ENCODE data around the gene TBX2. TPM values are rescaled to one million over a fixed set of nuclear protein-coding genes. Genes with fewer than 3 reads are reported as not detected.

TBX2 gene
- total RNA-seq, 4 donors from 2014 or later = 2.3 to 31.4 (median 8.2) TPM

DNA sequence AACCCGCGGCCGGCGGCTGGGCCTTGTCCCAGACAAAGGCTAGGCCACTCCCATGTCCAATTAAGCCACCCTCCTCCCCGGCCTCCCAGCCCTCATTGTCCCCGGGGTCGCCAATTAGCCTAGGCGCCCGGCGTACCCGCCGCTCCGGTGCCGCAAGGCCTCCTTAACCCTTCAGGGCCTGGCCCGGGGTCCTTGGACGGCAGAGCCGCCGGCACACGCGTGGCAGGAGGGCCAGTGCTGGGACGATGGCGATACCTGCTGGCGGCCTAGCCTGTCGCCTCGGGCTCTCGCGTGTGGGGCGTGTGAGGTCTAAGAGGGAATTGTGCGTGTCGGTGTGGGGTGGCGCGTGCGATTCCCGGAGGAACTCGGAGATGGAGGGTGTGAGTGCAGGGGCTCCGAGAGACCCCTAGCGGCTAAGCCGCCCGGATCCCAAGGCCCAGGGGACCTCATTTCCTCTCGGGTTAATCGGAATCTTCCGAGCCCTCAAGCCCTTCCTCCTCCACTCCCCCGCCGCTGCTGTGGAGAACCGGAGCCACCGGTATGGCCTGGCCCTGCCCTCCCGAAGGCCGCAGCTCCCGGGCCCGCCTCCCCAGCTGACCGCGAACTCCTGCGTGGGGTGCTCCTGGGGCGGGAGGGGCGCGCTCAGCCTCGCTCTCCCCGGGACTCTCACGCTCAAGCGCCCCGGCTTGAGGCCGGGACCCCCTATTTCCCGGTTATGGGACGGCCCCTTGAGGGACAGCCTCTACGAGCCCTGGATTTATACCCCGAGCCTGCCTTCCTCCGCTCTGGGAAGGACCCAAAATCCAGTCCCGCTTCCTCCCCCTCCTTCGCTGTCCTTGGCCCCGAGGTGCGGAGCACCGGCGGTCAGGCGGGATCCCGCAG lies 11.9 kb downstream of the TBX2 start:
- TF ChIP-seq POLR2A (IDR thresholded peaks at IDR 0.05) = no peak
- no peaks in the 10 kb centered on the region for H3K9me3 ChIP-seq
- peaks cover 0 to 40% (median 26%) of the 10 kb centered on the region in 4 donors for H3K4me1 ChIP-seq
- peaks cover 0 to 16% of the 10 kb centered on the region in 2 donors for H3K27me3 ChIP-seq
- H3K36me3 ChIP-seq = no peaks in the 10 kb centered on the region
- peak overlapping the region; percentile 33 to 78 (median 68) for H3K27ac ChIP-seq
- H3K4me3 ChIP-seq = peak overlapping the region; percentile 47 to 60 (median 52)
- DNase-seq = peak; percentile 21 to 66 (median 62)

DNA sequence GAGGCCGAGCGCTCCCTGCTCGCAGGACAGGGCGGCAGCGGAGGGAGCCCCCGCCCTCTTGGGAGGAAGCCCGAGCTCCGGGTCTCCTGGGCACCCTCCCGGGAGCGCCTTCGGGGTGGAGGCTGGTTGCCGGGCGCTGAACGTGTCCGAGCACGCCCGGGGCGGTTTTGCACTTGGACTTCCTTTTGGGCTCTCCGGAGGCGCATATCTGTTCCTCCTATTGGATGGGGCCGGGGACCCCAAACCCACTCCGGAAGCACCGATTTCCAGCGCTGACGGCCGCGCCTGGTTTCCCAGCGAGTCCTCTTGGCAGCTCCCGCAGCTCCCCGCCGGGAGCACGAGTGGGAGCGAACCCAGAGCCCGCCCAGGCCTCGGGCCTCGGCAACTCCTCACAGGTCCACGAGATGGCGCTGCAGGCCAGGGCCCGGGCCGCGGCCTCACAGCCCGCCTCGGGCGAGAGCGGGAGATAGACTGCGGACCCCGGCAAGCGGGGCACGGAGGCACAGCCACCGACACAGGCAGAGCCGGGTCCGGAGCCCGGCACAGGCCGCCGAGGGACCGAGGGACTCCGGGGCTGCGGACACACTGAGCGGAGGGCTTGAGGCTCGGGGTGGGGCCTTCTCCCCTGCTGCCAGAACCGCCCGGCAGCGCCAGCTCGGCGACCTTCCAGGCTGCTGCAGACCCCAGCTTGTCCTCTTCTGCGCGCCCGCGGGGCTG lies 12.7 kb downstream of the TBX2 start:
- peaks cover 0 to 45% (median 26%) of the 10 kb centered on the region in 4 donors for H3K4me1 ChIP-seq

DNA sequence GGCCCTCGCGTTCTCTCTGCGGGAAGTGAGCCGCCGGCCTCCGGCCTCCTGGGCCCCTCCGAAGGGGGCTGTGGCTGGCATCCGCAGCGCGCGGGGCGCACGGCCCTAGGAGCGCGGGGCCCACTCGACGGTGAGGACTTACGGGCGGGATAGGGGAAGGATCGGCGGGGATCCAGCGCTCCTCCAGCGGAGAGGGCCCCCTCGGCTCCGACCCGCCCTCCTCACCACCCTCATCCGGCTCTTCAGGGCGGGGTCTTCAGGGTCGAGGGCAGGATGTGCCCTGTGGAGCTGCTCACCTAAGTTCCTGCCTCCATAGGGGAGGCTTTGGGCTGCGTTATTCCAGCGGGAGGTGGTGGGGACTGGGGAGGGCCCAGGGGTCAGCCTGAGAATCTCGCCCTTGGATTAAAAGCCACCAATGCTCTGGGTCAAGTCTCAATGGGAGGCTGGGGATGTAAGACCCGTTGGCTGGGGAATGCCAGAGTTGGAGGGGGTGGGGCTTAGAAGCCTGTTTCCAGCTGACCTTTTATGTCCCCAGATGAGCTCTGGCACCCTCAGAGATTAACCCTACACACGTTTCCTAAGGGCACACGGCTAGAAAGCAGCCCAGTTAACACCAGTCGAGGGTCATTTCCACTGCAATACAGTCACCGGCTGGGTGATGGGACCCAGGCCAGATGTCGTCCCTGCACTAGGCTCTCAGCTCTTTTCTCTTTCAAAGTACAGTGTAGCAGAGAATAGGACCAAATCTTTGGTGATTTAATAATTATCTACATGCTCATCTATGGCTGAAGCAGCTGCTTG lies 13.4 kb downstream of the TBX2 start:
- Histone ChIP-seq H3K36me3 (no peaks in the 10 kb centered on the region), H3K4me3 (peak overlapping the region; percentile 47 to 60 (median 52)), H3K9me3 (no peaks in the 10 kb centered on the region), H3K4me1 (peaks cover 0 to 47% (median 24%) of the 10 kb centered on the region in 4 donors), H3K27ac (peak overlapping the region; percentile 33 to 78 (median 68)), H3K27me3 (peaks cover 0 to 16% of the 10 kb centered on the region in 2 donors)
- TF ChIP-seq POLR2A (IDR thresholded peaks at IDR 0.05) = no peak
- TF ChIP-seq, protein P1, sequence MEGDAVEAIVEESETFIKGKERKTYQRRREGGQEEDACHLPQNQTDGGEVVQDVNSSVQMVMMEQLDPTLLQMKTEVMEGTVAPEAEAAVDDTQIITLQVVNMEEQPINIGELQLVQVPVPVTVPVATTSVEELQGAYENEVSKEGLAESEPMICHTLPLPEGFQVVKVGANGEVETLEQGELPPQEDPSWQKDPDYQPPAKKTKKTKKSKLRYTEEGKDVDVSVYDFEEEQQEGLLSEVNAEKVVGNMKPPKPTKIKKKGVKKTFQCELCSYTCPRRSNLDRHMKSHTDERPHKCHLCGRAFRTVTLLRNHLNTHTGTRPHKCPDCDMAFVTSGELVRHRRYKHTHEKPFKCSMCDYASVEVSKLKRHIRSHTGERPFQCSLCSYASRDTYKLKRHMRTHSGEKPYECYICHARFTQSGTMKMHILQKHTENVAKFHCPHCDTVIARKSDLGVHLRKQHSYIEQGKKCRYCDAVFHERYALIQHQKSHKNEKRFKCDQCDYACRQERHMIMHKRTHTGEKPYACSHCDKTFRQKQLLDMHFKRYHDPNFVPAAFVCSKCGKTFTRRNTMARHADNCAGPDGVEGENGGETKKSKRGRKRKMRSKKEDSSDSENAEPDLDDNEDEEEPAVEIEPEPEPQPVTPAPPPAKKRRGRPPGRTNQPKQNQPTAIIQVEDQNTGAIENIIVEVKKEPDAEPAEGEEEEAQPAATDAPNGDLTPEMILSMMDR (IDR thresholded peaks at IDR 0.05) = no peak
- peak in 2 of 3 donors; percentile 14 to 41 for DNase-seq

More for the DNA sequence above, 12.7 kb downstream of the TBX2 start:
- Histone ChIP-seq H3K9me3 (no peaks in the 10 kb centered on the region), H3K4me3 (peak overlapping the region; percentile 47 to 60 (median 52)), H3K27me3 (peaks cover 0 to 16% of the 10 kb centered on the region in 2 donors), H3K36me3 (no peaks in the 10 kb centered on the region), H3K27ac (peak overlapping the region; percentile 33 to 78 (median 68))
- TF ChIP-seq, protein P1 (IDR thresholded peaks at IDR 0.05) = peak; percentile 81 to 98 (median 96)
- no peak for TF ChIP-seq POLR2A (IDR thresholded peaks at IDR 0.05)
- DNase-seq = peak; percentile 61 to 87 (median 86)

DNA sequence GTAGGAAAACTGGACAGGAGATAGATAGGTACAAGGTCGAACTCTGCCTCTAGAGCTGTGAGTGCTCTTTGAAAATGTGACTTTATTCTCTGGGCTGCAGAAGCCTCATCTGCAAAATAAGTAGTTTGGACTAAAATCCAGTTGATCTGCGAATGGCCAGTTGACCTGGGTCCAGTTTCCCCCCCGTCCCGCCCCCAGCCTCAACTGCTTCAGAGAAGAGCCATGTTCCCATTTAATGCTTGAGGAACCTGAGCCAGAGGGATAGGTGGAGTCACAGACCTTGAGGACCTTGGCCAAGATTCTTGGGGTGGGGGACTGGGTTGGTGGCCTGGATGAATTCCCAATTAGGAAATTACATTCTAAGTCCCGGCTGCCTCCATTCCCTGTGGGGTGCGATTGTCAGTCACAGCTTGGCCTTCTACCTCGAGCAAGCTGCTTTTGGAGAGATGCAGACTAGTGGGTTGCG lies 14.1 kb downstream of the TBX2 start:
- H3K4me3 ChIP-seq = no peak overlapping the region
- H3K4me1 ChIP-seq = peaks cover 0 to 44% (median 23%) of the 10 kb centered on the region in 4 donors
- no peaks in the 10 kb centered on the region for H3K9me3 ChIP-seq
- H3K36me3 ChIP-seq = no peaks in the 10 kb centered on the region
- TF ChIP-seq, protein P1 (IDR thresholded peaks at IDR 0.05) = no peak
- TF ChIP-seq POLR2A (IDR thresholded peaks at IDR 0.05) = no peak
- peak in 2 of 3 donors; percentile 10 to 29 for DNase-seq
- H3K27me3 ChIP-seq = peaks cover 0 to 16% of the 10 kb centered on the region in 2 donors
- H3K27ac ChIP-seq = peak overlapping the region in 1 of 4 donors; percentile 78

DNA sequence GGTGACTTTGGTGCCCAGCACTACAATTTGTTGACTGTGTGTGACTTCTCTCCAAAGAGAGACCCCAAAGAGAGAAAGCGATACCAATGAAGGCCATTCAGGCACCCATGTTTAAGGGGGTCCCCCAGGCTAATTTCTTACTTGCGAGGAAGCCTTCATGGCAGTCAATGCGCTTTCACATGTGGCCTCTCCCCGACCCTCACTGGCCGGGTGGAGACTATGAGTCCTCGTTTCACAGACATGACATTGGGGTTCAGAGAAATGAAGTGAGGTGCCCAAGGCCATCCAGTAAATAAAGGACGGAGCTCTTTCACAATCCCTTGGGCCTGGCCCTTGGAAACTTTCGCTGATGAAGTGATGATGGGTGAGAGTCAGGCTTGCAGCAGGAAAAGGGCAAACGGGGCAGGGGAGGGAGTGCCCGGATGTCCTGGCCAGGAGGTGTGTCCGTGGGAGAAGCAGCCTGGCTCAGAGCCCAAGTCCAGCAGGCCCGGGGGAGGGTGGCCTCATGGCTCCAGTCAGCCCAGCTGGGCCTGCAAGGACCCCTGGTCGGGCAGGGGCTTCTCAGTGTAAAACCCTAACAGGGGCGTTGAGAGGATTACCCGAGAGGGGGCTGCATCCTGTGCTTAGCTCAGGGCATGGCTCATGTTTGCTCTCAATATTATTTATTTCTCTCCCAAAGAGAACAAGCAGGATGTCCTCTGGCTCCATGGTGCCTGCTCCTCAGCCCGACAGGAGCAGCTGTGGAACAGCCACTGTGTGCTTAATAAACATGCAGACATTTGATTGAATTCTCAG lies 14.7 kb downstream of the TBX2 start:
- Histone ChIP-seq H3K4me1 (peaks cover 0 to 39% (median 23%) of the 10 kb centered on the region in 4 donors), H3K4me3 (no peak overlapping the region), H3K36me3 (no peaks in the 10 kb centered on the region), H3K9me3 (no peaks in the 10 kb centered on the region), H3K27ac (no peak overlapping the region), H3K27me3 (peaks cover 0 to 16% of the 10 kb centered on the region in 2 donors)
- TF ChIP-seq, protein P1 (IDR thresholded peaks at IDR 0.05) = no peak
- TF ChIP-seq POLR2A (IDR thresholded peaks at IDR 0.05) = no peak
- DNase-seq = peak; percentile 8 to 54 (median 47)
